ENCODE data around the gene DDX50. TPM values are rescaled to one million over a fixed set of nuclear protein-coding genes. Genes with fewer than 3 reads are reported as not detected.
"Not testable (repeated sequence)": the region's sequence is repeated elsewhere in the genome, so short reads cannot be mapped to it uniquely, and the experiment has no call there.

Gene DDX50
- total RNA-seq, 1 donor from 2014 or later, result 41.4 TPM

- TF ChIP-seq CTCF (IDR thresholded peaks at IDR 0.05), result no peak
Measured at GRCh38 chr10:68973975-68974374, 72.9 kb downstream of the DDX50 start.

GRCh38 chr10:68975936-68976473 is 74.9 kb downstream of the DDX50 start:
- not testable (repeated sequence) for H3K27me3 Mint-ChIP-seq (ENCODE audit: unreplicated experiment); H3K9me3 Mint-ChIP-seq (ENCODE audit: unreplicated experiment); DNase-seq (ENCODE audit: extremely low spot score, unreplicated experiment); H3K27ac Mint-ChIP-seq (ENCODE audit: unreplicated experiment); H3K4me1 Mint-ChIP-seq (ENCODE audit: unreplicated experiment); H3K4me3 Mint-ChIP-seq (ENCODE audit: unreplicated experiment)
- peaks cover 54% of the 10 kb centered on the region for H3K36me3 Mint-ChIP-seq (ENCODE audit: unreplicated experiment)

More at GRCh38 chr10:68973975-68974374, 72.9 kb downstream of the DDX50 start:
- Mint-ChIP-seq H3K4me3 (ENCODE audit: unreplicated experiment) (no peak overlapping the region), H3K36me3 (ENCODE audit: unreplicated experiment) (peaks cover 56% of the 10 kb centered on the region), H3K27ac (ENCODE audit: unreplicated experiment) (no peak overlapping the region), H3K4me1 (ENCODE audit: unreplicated experiment) (no peaks in the 10 kb centered on the region), H3K9me3 (ENCODE audit: unreplicated experiment) (no peaks in the 10 kb centered on the region), H3K27me3 (ENCODE audit: unreplicated experiment) (no peaks in the 10 kb centered on the region)
- no peak for DNase-seq (ENCODE audit: extremely low spot score, unreplicated experiment)

- not testable (repeated sequence) for H3K9me3 Mint-ChIP-seq (ENCODE audit: unreplicated experiment); DNase-seq (ENCODE audit: extremely low spot score, unreplicated experiment); H3K27me3 Mint-ChIP-seq (ENCODE audit: unreplicated experiment); H3K4me3 Mint-ChIP-seq (ENCODE audit: unreplicated experiment); H3K4me1 Mint-ChIP-seq (ENCODE audit: unreplicated experiment); H3K27ac Mint-ChIP-seq (ENCODE audit: unreplicated experiment)
- H3K36me3 Mint-ChIP-seq (ENCODE audit: unreplicated experiment), result peaks cover 48% of the 10 kb centered on the region
Measured at GRCh38 chr10:68979738-68980137, 78.6 kb downstream of the DDX50 start.

GRCh38 chr10:68981074-68981473 is 80.0 kb downstream of the DDX50 start:
- Mint-ChIP-seq H3K9me3 (ENCODE audit: unreplicated experiment) (no peaks in the 10 kb centered on the region), H3K36me3 (ENCODE audit: unreplicated experiment) (peaks cover 46% of the 10 kb centered on the region), H3K27me3 (ENCODE audit: unreplicated experiment) (no peaks in the 10 kb centered on the region), H3K4me3 (ENCODE audit: unreplicated experiment) (no peak overlapping the region), H3K4me1 (ENCODE audit: unreplicated experiment) (no peaks in the 10 kb centered on the region), H3K27ac (ENCODE audit: unreplicated experiment) (no peak overlapping the region)
- peak; percentile 36 for TF ChIP-seq CTCF (IDR thresholded peaks at IDR 0.05)
- DNase-seq (ENCODE audit: extremely low spot score, unreplicated experiment), result no peak

- Mint-ChIP-seq H3K4me3 (ENCODE audit: unreplicated experiment) (no peak overlapping the region), H3K36me3 (ENCODE audit: unreplicated experiment) (peaks cover 41% of the 10 kb centered on the region), H3K27me3 (ENCODE audit: unreplicated experiment) (no peaks in the 10 kb centered on the region)
Measured at GRCh38 chr10:68982389-68982788, 81.3 kb downstream of the DDX50 start.

GRCh38 chr10:68987611-68988010 is 86.5 kb downstream of the DDX50 start:
- H3K9me3 Mint-ChIP-seq (ENCODE audit: unreplicated experiment), result no peaks in the 10 kb centered on the region
- TF ChIP-seq CTCF (IDR thresholded peaks at IDR 0.05), result no peak
- H3K27ac Mint-ChIP-seq (ENCODE audit: unreplicated experiment), result peak overlapping the region; percentile 93

More at GRCh38 chr10:68982389-68982788, 81.3 kb downstream of the DDX50 start:
- Mint-ChIP-seq H3K27ac (ENCODE audit: unreplicated experiment) (no peak overlapping the region), H3K9me3 (ENCODE audit: unreplicated experiment) (no peaks in the 10 kb centered on the region), H3K4me1 (ENCODE audit: unreplicated experiment) (no peaks in the 10 kb centered on the region)
- DNase-seq (ENCODE audit: extremely low spot score, unreplicated experiment), result no peak
- TF ChIP-seq CTCF (IDR thresholded peaks at IDR 0.05), result no peak

More at GRCh38 chr10:68987611-68988010, 86.5 kb downstream of the DDX50 start:
- DNase-seq (ENCODE audit: extremely low spot score, unreplicated experiment), result no peak
- Mint-ChIP-seq H3K36me3 (ENCODE audit: unreplicated experiment) (peaks cover 19% of the 10 kb centered on the region), H3K4me1 (ENCODE audit: unreplicated experiment) (peaks cover 40% of the 10 kb centered on the region), H3K4me3 (ENCODE audit: unreplicated experiment) (no peak overlapping the region), H3K27me3 (ENCODE audit: unreplicated experiment) (no peaks in the 10 kb centered on the region)

All from osteocyte (in vitro differentiated cells).